Activated CD8-positive, alpha-beta T cell treated with anti-CD3 and anti-CD28 coated beads for 36 hours (primary cell): ENCODE data around the gene APBB2. TPM values are rescaled to one million over a fixed set of nuclear protein-coding genes. Genes with fewer than 3 reads are reported as not detected.

Source experiments
- ATAC-seq: fragments of 200-7000 bp; cut with Tn5 transposase; one replicate; pipeline ENCODE4 v1.10.0; 2021; ENCODE audit warnings: mild to moderate bottlenecking, moderate library complexity
- CTCF ChIA-PET: fragments of 350-600 bp; sonication (Branson Sonifier 250); formaldehyde crosslinking; loops from one replicate; lab custom pipeline; 2021; ENCODE audit warnings: antibody characterized with exemption; lab: Charles Lee
- POLR2A ChIA-PET: fragments of 350-600 bp; sonication (Branson Sonifier 250); formaldehyde crosslinking; loops from one replicate; lab custom pipeline; 2021; ENCODE audit warnings: antibody characterized with exemption; lab: Charles Lee
- DNase-seq: peaks from one replicate; pipeline ENCODE4 v3.0.0-alpha.2; 2020
- H3K27ac Mint-ChIP-seq: one replicate; pipeline ENCODE4 v1.8.0; 2021; ENCODE audit warnings: mild to moderate bottlenecking, mixed read lengths
- H3K27me3 Mint-ChIP-seq: one replicate; pipeline ENCODE4 v1.8.0; 2021; ENCODE audit warnings: mixed read lengths
- H3K36me3 Mint-ChIP-seq: one replicate; pipeline ENCODE4 v1.8.0; 2021; ENCODE audit warnings: low read depth, mixed read lengths
- H3K4me1 Mint-ChIP-seq: one replicate; pipeline ENCODE4 v1.8.0; 2021; ENCODE audit warnings: low read depth, mixed read lengths
- H3K4me3 Mint-ChIP-seq: one replicate; pipeline ENCODE4 v1.8.0; 2021; ENCODE audit warnings: mild to moderate bottlenecking, moderate library complexity, mixed read lengths
- H3K9me3 Mint-ChIP-seq: one replicate; pipeline ENCODE4 v1.8.0; 2021; ENCODE audit warnings: mixed read lengths
- intact Hi-C: fragments of 100-400 bp; cut with micrococcal nuclease; formaldehyde crosslinking; loops from one replicate; pipeline ENCODE4 v1.10.0; 2022
- total RNA-seq, 2 experiments: library from RNA; stranded (reverse); gene quantifications; one replicate each; pipeline ENCODE4 v1.2.3, GENCODE V29; 2021
- TF ChIP-seq, protein P1 (sequence below): fragments of 200-600 bp; IDR thresholded peaks from one replicate; pipeline ENCODE4 v1.8.0; 2022; ENCODE audit warnings: antibody characterized with exemption, mild to moderate bottlenecking

Gene APBB2
- total RNA-seq, 2 experiments from 2014 or later: 0.89 to 2.3 TPM

- Mint-ChIP-seq H3K9me3 (peaks cover 1% of the 10 kb centered on the region), H3K27me3 (peaks cover 19% of the 10 kb centered on the region), H3K4me1 (peaks cover 4% of the 10 kb centered on the region), H3K27ac (no peak overlapping the region), H3K36me3 (no peaks in the 10 kb centered on the region), H3K4me3 (no peak overlapping the region)
- TF ChIP-seq, protein P1, sequence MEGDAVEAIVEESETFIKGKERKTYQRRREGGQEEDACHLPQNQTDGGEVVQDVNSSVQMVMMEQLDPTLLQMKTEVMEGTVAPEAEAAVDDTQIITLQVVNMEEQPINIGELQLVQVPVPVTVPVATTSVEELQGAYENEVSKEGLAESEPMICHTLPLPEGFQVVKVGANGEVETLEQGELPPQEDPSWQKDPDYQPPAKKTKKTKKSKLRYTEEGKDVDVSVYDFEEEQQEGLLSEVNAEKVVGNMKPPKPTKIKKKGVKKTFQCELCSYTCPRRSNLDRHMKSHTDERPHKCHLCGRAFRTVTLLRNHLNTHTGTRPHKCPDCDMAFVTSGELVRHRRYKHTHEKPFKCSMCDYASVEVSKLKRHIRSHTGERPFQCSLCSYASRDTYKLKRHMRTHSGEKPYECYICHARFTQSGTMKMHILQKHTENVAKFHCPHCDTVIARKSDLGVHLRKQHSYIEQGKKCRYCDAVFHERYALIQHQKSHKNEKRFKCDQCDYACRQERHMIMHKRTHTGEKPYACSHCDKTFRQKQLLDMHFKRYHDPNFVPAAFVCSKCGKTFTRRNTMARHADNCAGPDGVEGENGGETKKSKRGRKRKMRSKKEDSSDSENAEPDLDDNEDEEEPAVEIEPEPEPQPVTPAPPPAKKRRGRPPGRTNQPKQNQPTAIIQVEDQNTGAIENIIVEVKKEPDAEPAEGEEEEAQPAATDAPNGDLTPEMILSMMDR: no peak
- intact Hi-C loops: no loop called here
- DNase-seq: no peak
- ChIA-PET CTCF (interaction anchor here (1.2 kb wide), 1 partner anchor 11 kb away, joined by 3 read pairs; the partner anchor contains the start of gene APBB2), POLR2A (interaction anchor here (0.6 kb wide), 1 partner anchor 231 kb away, joined by 3 read pairs; no protein-coding TSS in a partner anchor)
- ATAC-seq: no peak
These were observed 11.3 kb downstream of the APBB2 start for GRCh38 chr4:41202820-41203568.

GRCh38 chr4:41202356-41202755, 12.0 kb downstream of the APBB2 start:
- DNase-seq (no peak), ATAC-seq (no peak)
- no peak overlapping the region for H3K27ac Mint-ChIP-seq
- H3K4me3 Mint-ChIP-seq: no peak overlapping the region
- H3K4me1 Mint-ChIP-seq: peaks cover 2% of the 10 kb centered on the region
- peaks cover 1% of the 10 kb centered on the region for H3K9me3 Mint-ChIP-seq
- intact Hi-C loops: no loop called here
- ChIA-PET CTCF (no interaction called here), POLR2A (interaction anchor here (0.6 kb wide), 1 partner anchor 231 kb away, joined by 3 read pairs; no protein-coding TSS in a partner anchor)
- TF ChIP-seq, protein P1: no peak
- H3K36me3 Mint-ChIP-seq: no peaks in the 10 kb centered on the region
- H3K27me3 Mint-ChIP-seq: peaks cover 19% of the 10 kb centered on the region

DNA sequence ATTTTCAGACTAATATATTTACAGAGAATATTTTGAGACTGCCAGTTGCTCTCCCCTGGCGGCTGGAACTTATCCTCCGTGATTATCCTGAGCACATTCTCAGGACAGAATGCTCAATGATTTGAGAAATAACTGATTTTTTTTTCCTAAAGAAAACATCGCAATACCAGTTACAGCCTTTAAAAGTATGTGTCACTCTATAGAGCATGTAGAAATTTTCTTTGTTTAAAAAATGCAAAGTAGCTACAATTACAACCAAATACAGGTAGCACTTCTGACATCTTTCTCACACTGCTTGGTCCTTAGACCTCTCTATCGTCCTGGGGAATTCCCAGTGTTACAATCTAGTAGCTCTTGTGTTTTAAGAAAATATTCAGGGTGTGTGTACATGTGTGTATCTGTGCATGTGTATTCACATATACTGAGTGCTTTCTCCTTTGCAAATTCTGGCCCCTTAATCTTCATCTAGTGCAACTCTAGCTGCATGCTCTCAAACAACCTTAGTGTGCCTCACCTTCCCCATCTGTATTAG, 13.8 kb downstream of the APBB2 start:
- ATAC-seq (no peak), DNase-seq (no peak)
- intact Hi-C loops: no loop called here
- no peak overlapping the region for H3K27ac Mint-ChIP-seq
- H3K27me3 Mint-ChIP-seq: peaks cover 17% of the 10 kb centered on the region
- no peaks in the 10 kb centered on the region for H3K9me3 Mint-ChIP-seq
- ChIA-PET CTCF (interaction anchor here (1.3 kb wide), 1 partner anchor 14 kb away, joined by 4 read pairs; the partner anchor contains the start of gene APBB2), POLR2A (no interaction called here)
- H3K4me1 Mint-ChIP-seq: no peaks in the 10 kb centered on the region
- H3K36me3 Mint-ChIP-seq: no peaks in the 10 kb centered on the region
- TF ChIP-seq, protein P1: no peak
- H3K4me3 Mint-ChIP-seq: no peak overlapping the region

GRCh38 chr4:41199788-41200187, 14.6 kb downstream of the APBB2 start:
- DNase-seq: no peak
- Mint-ChIP-seq H3K36me3 (no peaks in the 10 kb centered on the region), H3K27me3 (peaks cover 22% of the 10 kb centered on the region), H3K9me3 (no peaks in the 10 kb centered on the region), H3K4me1 (no peaks in the 10 kb centered on the region), H3K4me3 (no peak overlapping the region), H3K27ac (no peak overlapping the region)
- TF ChIP-seq, protein P1: no peak
- ATAC-seq: no peak
- intact Hi-C loops: no loop called here
- POLR2A ChIA-PET: no interaction called here
- CTCF ChIA-PET: no interaction called here

DNA sequence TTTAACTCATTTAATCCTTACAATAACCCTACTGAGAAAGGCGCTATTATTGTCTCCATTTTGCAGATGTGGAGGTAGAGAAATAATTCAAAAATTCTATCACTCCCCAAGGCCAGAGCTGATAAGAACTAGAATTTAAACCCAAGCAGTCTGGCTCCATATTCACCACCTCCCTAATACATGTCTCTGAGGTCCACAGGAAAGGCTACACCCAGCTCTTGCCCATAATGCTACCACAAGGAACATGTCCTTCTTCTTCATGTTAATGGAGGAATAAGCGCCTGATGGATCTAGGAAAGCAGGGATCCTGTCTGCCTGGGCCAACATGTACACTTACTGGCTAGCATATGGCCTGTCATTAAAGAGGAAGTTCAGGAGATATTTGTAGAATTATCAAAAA, 16.3 kb downstream of the APBB2 start:
- POLR2A ChIA-PET: no interaction called here
- no peak overlapping the region for H3K27ac Mint-ChIP-seq
- no peak for ATAC-seq
- H3K36me3 Mint-ChIP-seq: no peaks in the 10 kb centered on the region
- no peak for DNase-seq
- H3K9me3 Mint-ChIP-seq: no peaks in the 10 kb centered on the region
- peaks cover 21% of the 10 kb centered on the region for H3K27me3 Mint-ChIP-seq
- CTCF ChIA-PET: interaction anchor here (0.6 kb wide), 2 partner anchors 58 to 1068 kb away, joined by 3 read pairs; no protein-coding TSS in a partner anchor
- no peak overlapping the region for H3K4me3 Mint-ChIP-seq
- no peaks in the 10 kb centered on the region for H3K4me1 Mint-ChIP-seq
- TF ChIP-seq, protein P1: no peak
- intact Hi-C loops: no loop called here
